Measurements from ENCODE around the gene DRC3. TPM values are rescaled to one million over a fixed set of nuclear protein-coding genes. Genes with fewer than 3 reads are reported as not detected.
"Not testable (repeated sequence)": the region's sequence is repeated elsewhere in the genome, so short reads cannot be mapped to it uniquely, and the experiment has no call there.

The DRC3 gene
- total and polyA plus RNA-seq, 2 donors (not counting 3 experiments of a cell fraction or from before 2014, with no cell fraction given), result 1.6 to 2.9 TPM

DNA sequence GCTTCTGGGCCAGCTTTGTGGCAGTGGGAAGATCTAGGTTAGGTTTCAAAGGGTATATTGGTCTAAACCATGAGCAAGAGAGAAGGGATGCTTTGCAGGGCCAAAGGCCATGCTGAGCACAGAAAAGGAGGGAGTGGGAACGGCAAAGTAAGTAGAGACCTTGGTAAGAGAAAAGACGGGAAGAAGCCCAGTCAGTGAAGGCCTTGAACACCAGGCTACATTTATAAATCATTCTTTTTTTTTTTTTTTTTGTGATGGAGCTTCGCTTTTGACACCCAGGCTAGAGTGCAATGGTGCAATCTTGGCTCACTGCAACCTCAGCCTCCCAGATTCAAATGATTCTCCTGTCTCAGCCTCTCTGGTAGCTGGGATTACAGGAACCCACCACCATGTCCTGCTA lies 18.6 kb upstream of the DRC3 start:
- no peak overlapping the region for H3K9ac ChIP-seq (replicated peaks; ENCODE audit: extremely low read depth, insufficient read depth, low read length)
- CTCF ChIA-PET, result no interaction called here
- H3K9me3 ChIP-seq (replicated peaks; ENCODE audit: control insufficient read depth, insufficient read depth, low read length), result no peaks in the 10 kb centered on the region
- FAIRE-seq, result no peak
- no peaks in the 10 kb centered on the region for H4K20me1 ChIP-seq (replicated peaks; ENCODE audit: control insufficient read depth, extremely low read depth, insufficient read depth, low read length)
- no peak overlapping the region for H3K4me3 ChIP-seq (replicated peaks in 1 of 3; ENCODE audit: insufficient read depth in 1 of 3, low read depth in 1 of 3, low read length in 3 of 3)
- H3K4me2 ChIP-seq (ENCODE audit: insufficient read depth, low read length), result no peak overlapping the region
- TF ChIP-seq MYC (IDR thresholded peaks at IDR 0.05; ENCODE audit: low read depth, low read length) (no peak), POLR2AphosphoS5 (IDR thresholded peaks at IDR 0.05; ENCODE audit: insufficient read depth, low read depth, low read length) (no peak), MAX (IDR thresholded peaks at IDR 0.05; ENCODE audit: insufficient read depth, insufficient read length) (no peak), JUN (IDR thresholded peaks at IDR 0.05; ENCODE audit: borderline replicate concordance, insufficient read depth, insufficient read length, low read depth) (no peak), CTCF (IDR thresholded peaks at IDR 0.05; ENCODE audit: extremely low read depth in 1 of 2, insufficient read depth in 1 of 2, low read depth in 1 of 2, low read length in 2 of 2) (no peak), POLR2A (IDR thresholded peaks at IDR 0.05; ENCODE audit: low read depth, low read length) (no peak), EZH2 (IDR thresholded peaks at IDR 0.05; ENCODE audit: borderline replicate concordance, low read depth, low read length, severe bottlenecking) (no peak), FOS (IDR thresholded peaks at IDR 0.05; ENCODE audit: borderline replicate concordance, insufficient read depth, low read length) (no peak), GATA2 (IDR thresholded peaks at IDR 0.05; ENCODE audit: insufficient read depth, insufficient read length, low read depth, low read length) (no peak)
- dilution Hi-C loops (cut with MboI; ENCODE audit: extremely low pct_ligation_motif_present, low sequenced_read_pairs) (no loop called here), intact Hi-C loops (cut with micrococcal nuclease) (no loop called here)
- H3K79me2 ChIP-seq (ENCODE audit: control insufficient read depth, insufficient read depth, low read length), result peaks cover 12% of the 10 kb centered on the region
- POLR2A ChIA-PET, result no interaction called here
- H3K9me1 ChIP-seq (replicated peaks; ENCODE audit: control insufficient read depth, extremely low read depth, insufficient read depth, low read length), result no peaks in the 10 kb centered on the region
- peaks cover 20% of the 10 kb centered on the region for H3K4me1 ChIP-seq (ENCODE audit: control insufficient read depth, extremely low read depth, insufficient read depth, low read length)
- H3K27me3 ChIP-seq (ENCODE audit: control insufficient read depth in 2 of 2, insufficient read depth in 2 of 2, low read length in 2 of 2), result no peaks in the 10 kb centered on the region
- H3K27ac ChIP-seq (ENCODE audit: insufficient read depth, low read depth, low read length), result no peak overlapping the region
- no peaks in the 10 kb centered on the region for H3K36me3 ChIP-seq (ENCODE audit: control insufficient read depth in 2 of 2, extremely low read depth in 1 of 2, insufficient read depth in 2 of 2, low read length in 2 of 2)
- BruUV-seq (replicated peaks), result no TSS peak
- H2AFZ ChIP-seq (ENCODE audit: low read depth, low read length), result no peak overlapping the region
- DNase-seq (ENCODE audit: low read depth, low spot score), result no peak

DNA sequence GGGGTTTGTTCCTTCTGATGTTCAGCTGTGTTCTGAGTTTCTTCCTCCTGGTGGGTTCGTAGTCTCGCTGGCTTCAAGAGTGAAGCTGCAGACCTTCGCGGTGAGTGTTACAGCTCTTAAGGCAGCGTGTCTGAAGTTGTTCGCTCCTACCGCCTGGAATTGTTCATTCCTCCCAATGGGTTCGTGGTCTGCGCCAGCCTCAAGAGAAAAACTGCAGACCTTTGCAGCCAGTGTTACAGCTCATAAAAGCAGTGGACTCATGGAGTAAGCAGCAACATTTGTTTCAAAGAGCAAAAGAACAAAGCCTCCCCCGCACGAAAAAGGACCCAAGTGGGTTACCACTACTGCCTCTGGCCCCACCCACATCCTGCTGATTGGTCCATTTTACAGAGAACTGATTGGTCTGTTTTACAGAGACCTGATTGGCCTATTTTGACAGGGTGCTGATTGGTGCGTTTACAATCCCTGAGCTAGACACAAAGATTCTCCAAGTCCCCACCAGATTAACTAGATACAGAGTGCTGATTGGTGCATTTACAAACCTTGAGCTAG lies 16.8 kb upstream of the DRC3 start:
- POLR2A ChIA-PET; FAIRE-seq; H3K9ac ChIP-seq (replicated peaks; ENCODE audit: extremely low read depth, insufficient read depth, low read length); H4K20me1 ChIP-seq (replicated peaks; ENCODE audit: control insufficient read depth, extremely low read depth, insufficient read depth, low read length); H3K4me2 ChIP-seq (ENCODE audit: insufficient read depth, low read length); H3K9me3 ChIP-seq (replicated peaks; ENCODE audit: control insufficient read depth, insufficient read depth, low read length); H2AFZ ChIP-seq (ENCODE audit: low read depth, low read length); H3K27ac ChIP-seq (ENCODE audit: insufficient read depth, low read depth, low read length); intact Hi-C loops (cut with micrococcal nuclease); H3K27me3 ChIP-seq (ENCODE audit: control insufficient read depth in 2 of 2, insufficient read depth in 2 of 2, low read length in 2 of 2); H3K9me1 ChIP-seq (replicated peaks; ENCODE audit: control insufficient read depth, extremely low read depth, insufficient read depth, low read length); BruUV-seq (replicated peaks); H3K4me3 ChIP-seq (replicated peaks in 1 of 3; ENCODE audit: insufficient read depth in 1 of 3, low read depth in 1 of 3, low read length in 3 of 3); H3K36me3 ChIP-seq (ENCODE audit: control insufficient read depth in 2 of 2, extremely low read depth in 1 of 2, insufficient read depth in 2 of 2, low read length in 2 of 2); dilution Hi-C loops (cut with MboI; ENCODE audit: extremely low pct_ligation_motif_present, low sequenced_read_pairs); DNase-seq (ENCODE audit: low read depth, low spot score): not testable (repeated sequence)
- Histone ChIP-seq H3K4me1 (ENCODE audit: control insufficient read depth, extremely low read depth, insufficient read depth, low read length) (peaks cover 28% of the 10 kb centered on the region), H3K79me2 (ENCODE audit: control insufficient read depth, insufficient read depth, low read length) (peaks cover 12% of the 10 kb centered on the region)
- CTCF ChIA-PET, result interaction anchor here (1.2 to 1.6 kb wide), 3 partner anchors 9 to 34 kb away, joined by 3 to 4 read pairs (median 3); no protein-coding TSS in a partner anchor
